Measurements from ENCODE around the gene KMT2E. TPM values are rescaled to one million over a fixed set of nuclear protein-coding genes. Genes with fewer than 3 reads are reported as not detected.
A peak's percentile ranks its signal among the peaks of the same experiment; 100 is the strongest.

The KMT2E gene
- total RNA-seq, 1 experiment from 2014 or later: 38.2 TPM

DNA sequence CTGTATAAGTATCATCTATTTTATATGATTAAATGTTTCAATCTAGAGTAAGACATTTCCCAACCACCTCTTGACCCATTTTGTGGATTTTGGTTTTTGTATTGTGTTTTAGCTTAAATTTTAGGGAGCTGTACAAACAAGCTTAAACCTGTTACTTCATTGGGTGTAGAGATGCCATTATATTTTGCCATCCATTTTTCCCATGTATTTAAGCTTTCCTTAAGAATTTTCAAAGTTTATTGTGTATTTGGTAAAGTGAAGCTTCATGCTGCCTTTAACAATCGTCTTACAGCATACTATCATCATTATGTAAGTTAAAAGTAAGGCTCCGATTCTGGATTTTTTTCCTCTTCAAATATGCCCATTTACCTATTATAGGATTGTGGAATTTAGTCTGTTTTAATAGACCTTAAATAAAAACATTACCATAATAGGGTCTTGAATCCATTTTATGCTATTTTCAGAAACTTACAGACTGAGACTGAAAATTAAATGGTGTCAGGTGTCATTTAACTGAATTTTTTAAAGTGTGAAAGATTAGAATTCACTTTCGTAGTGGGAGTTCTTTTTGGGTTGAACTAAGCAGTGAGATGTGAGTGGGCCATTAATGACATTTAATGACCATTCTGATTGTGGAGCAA, 2.2 kb downstream of the KMT2E start:
- Histone ChIP-seq H3K27ac (ENCODE audit: insufficient read length, low read depth, low read length) (no peak overlapping the region), H2BK12ac (ENCODE audit: insufficient read length, low read depth, low read length) (no peak overlapping the region), H4K91ac (ENCODE audit: insufficient read length, low read depth, low read length) (no peak overlapping the region), H3K9me3 (ENCODE audit: control insufficient read depth, low read depth, low read length) (no peaks in the 10 kb centered on the region), H3K18ac (ENCODE audit: insufficient read length, low read depth, low read length) (no peak overlapping the region), H3K4ac (ENCODE audit: low read depth, low read length) (no peak overlapping the region), H3T11ph (ENCODE audit: low read length) (no peak overlapping the region), H3K27me3 (ENCODE audit: insufficient read depth, low read length) (no peaks in the 10 kb centered on the region), H3K56ac (ENCODE audit: insufficient read length, low read depth, low read length) (no peak overlapping the region), H3K4me1 (ENCODE audit: insufficient read depth, low read length) (no peaks in the 10 kb centered on the region), H2BK5ac (ENCODE audit: insufficient read length, low read length) (no peak overlapping the region), H2AFZ (ENCODE audit: low read length) (no peak overlapping the region), H3K4me2 (ENCODE audit: insufficient read depth, insufficient read length, low read length) (peak overlapping the region; percentile 89), H3K14ac (ENCODE audit: insufficient read depth, low read length) (no peak overlapping the region), H4K20me1 (ENCODE audit: control insufficient read depth, insufficient read depth, insufficient read length) (no peaks in the 10 kb centered on the region), H2BK15ac (ENCODE audit: low read depth, low read length) (no peak overlapping the region), H2BK120ac (ENCODE audit: low read depth, low read length, poor library complexity, severe bottlenecking) (no peak overlapping the region), H3K9ac (ENCODE audit: extremely low read depth, insufficient read length, low read length) (peak overlapping the region; percentile 15), H4K8ac (replicated peaks; ENCODE audit: insufficient read length, low read depth, low read length) (no peak overlapping the region), H3K79me1 (ENCODE audit: insufficient read depth, low read depth, low read length, poor library complexity, severe bottlenecking) (no peaks in the 10 kb centered on the region), H2AK5ac (ENCODE audit: insufficient read length, low read length) (no peak overlapping the region), H3K79me2 (ENCODE audit: insufficient read depth, low read length) (peaks cover 44% of the 10 kb centered on the region; the same call in 1 of the 2 replicates), H2BK20ac (ENCODE audit: low read depth, low read length, poor library complexity, severe bottlenecking) (no peak overlapping the region), H4K5ac (ENCODE audit: insufficient read length, low read depth, low read length) (no peak overlapping the region), H3K23ac (ENCODE audit: insufficient read length, low read depth, low read length) (no peak overlapping the region), H3K23me2 (ENCODE audit: insufficient read length, low read depth, low read length, poor library complexity, severe bottlenecking) (peaks cover 5% of the 10 kb centered on the region)
- Mint-ChIP-seq H3K27me3 (ENCODE audit: low read depth) (no peaks in the 10 kb centered on the region; the same call in 1 of the 2 replicates), H3K27ac (peak overlapping the region in 1 of 3 experiments; percentile 8; a peak in 1 of 7 replicates), H3K4me3 (peak overlapping the region; percentile 99 to 100), H3K36me3 (ENCODE audit: insufficient read depth in 1 of 3, low read depth in 3 of 3) (peaks cover 5 to 19% (median 9%) of the 10 kb centered on the region in 3 experiments; a peak in 6 of 7 replicates), H3K9me3 (peaks cover 2 to 6% of the 10 kb centered on the region in 2 experiments; a peak in 4 of 5 replicates), H3K4me1 (peaks cover 31 to 32% of the 10 kb centered on the region in 2 experiments)
- DNase-seq: no peak
- WGBS (ENCODE audit: extremely low coverage, insufficient read length, low lambda C conversion rate): no CpG with 5 or more reads among the region's 3 CpGs
- TF ChIP-seq, protein P1, sequence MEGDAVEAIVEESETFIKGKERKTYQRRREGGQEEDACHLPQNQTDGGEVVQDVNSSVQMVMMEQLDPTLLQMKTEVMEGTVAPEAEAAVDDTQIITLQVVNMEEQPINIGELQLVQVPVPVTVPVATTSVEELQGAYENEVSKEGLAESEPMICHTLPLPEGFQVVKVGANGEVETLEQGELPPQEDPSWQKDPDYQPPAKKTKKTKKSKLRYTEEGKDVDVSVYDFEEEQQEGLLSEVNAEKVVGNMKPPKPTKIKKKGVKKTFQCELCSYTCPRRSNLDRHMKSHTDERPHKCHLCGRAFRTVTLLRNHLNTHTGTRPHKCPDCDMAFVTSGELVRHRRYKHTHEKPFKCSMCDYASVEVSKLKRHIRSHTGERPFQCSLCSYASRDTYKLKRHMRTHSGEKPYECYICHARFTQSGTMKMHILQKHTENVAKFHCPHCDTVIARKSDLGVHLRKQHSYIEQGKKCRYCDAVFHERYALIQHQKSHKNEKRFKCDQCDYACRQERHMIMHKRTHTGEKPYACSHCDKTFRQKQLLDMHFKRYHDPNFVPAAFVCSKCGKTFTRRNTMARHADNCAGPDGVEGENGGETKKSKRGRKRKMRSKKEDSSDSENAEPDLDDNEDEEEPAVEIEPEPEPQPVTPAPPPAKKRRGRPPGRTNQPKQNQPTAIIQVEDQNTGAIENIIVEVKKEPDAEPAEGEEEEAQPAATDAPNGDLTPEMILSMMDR (conservative IDR thresholded peaks at IDR 0.05): no peak
